SKM-1 treated with dmso at 0.1 percent for 144 hours (cell line): Measurements from ENCODE around the gene PRAMEF18.
"Not testable (repeated sequence)": the region's sequence is repeated elsewhere in the genome, so short reads cannot be mapped to it uniquely, and the experiment has no call there.

Source experiments
- DNase-seq: peaks from one replicate; lab custom pipeline; 2025; ENCODE audit not compliant: unreplicated experiment; lab: John Stamatoyannopoulos, UW

Gene PRAMEF18

GRCh38 chr1:13208712-13209111 is 17.2 kb downstream of the PRAMEF18 start:
- not testable (repeated sequence) for DNase-seq

DNA sequence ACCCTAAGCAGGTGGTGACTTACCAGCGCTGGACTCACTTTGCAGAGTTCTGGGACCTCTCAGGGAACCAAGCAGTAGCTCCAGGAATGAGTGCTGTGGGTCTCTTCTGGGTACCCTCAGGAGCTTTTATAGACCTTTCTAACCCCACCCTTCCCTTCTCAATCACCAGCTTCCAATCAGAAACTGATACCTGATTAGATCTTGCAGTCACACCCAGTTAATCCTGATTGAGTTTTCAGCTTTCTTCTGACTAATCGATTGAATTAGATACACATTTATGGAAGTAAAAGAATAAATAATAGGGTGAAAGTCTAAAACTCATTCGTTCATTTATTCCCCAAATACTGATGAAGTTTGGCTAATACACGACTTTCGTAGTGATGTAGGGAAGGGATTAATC is 24.6 kb downstream of the PRAMEF18 start, which contains the start of gene PRAMEF13:
PRAMEF13 (minus strand) TSS at position 101 of the 400 bp plus-strand sequence. CDS start 1,820 bp downstream, outside the sequence.
- DNase-seq, result not testable (repeated sequence)
